Measurements from ENCODE around the gene ZNF398. TPM values are rescaled to one million over a fixed set of nuclear protein-coding genes. Genes with fewer than 3 reads are reported as not detected.

ZNF398 gene
- total and polyA plus RNA-seq, 10 of the 15 experiments (the other 5 are each of a cell fraction or from before 2014, with no cell fraction given), result 2.3 to 15.3 (median 10.0) TPM

DNA sequence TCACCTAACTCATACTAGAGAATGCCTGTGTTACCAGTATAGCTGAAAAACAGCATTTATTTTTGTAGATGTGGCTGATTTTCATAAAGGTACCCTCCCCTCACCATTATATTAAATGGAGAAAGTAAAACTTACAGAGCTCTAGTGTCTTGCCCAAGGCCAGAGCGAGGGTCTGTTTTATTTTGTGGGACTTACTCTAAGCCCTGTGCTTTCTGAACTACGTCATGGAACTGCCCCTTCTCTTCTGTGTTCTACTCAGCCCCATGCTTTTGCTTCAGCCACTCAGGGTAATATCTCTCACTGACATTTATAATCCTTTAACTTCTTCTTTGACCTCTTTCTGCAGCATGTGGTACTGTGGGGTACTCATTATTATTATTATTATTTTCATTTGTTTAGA lies 46.4 kb upstream of the ZNF398 start:
- WGBS (ENCODE audit: insufficient coverage, insufficient replicate concordance, low lambda C conversion rate, missing lambda C conversion rate), result 23% methylated on average over 2 of the region's 2 CpGs
- Histone ChIP-seq H3K9ac (ENCODE audit: control insufficient read depth, insufficient read depth, low read length) (no peak overlapping the region), H3K79me2 (ENCODE audit: control insufficient read depth, insufficient read depth, low read length) (no peaks in the 10 kb centered on the region), H3K27me3 (replicated peaks in 1 of 2; ENCODE audit: control insufficient read depth in 2 of 2, insufficient read depth in 2 of 2, low read length in 1 of 2) (no peaks in the 10 kb centered on the region), H3K9me3 (replicated peaks; ENCODE audit: control insufficient read depth, insufficient read depth, low read length) (no peaks in the 10 kb centered on the region), H2AFZ (ENCODE audit: control insufficient read depth, low read depth, low read length) (no peak overlapping the region), H3K4me1 (ENCODE audit: control insufficient read depth, insufficient read depth, low read length) (no peaks in the 10 kb centered on the region), H4K20me1 (ENCODE audit: control insufficient read depth, insufficient read depth) (no peaks in the 10 kb centered on the region), H3K4me2 (ENCODE audit: control insufficient read depth, insufficient read depth) (no peak overlapping the region), H3K4me3 (no peak overlapping the region), H3K27ac (ENCODE audit: control insufficient read depth, insufficient read depth) (no peak overlapping the region), H3K36me3 (ENCODE audit: control insufficient read depth in 2 of 2, insufficient read depth in 2 of 2, low read length in 1 of 2) (no peaks in the 10 kb centered on the region)
- intact Hi-C loops (cut with micrococcal nuclease; ENCODE audit: unreplicated experiment), result no loop called here
- FAIRE-seq (no peak), ATAC-seq (no peak), DNase-seq (ENCODE audit: low read depth, low spot score) (no peak)
- in situ Hi-C loops (cut with MboI), result no loop called here
- SMC1A ChIA-PET (ENCODE audit: uncharacterized antibody, unreplicated experiment), result interaction anchor here (1.3 kb wide), 1 partner anchor 138 kb away, joined by 4 read pairs; no protein-coding TSS in a partner anchor
- CTCF ChIA-PET, result interaction anchor here (1.3 kb wide), 1 partner anchor 35 kb away, joined by 3 read pairs; no protein-coding TSS in a partner anchor
- POLR2A ChIA-PET, result no interaction called here
- RAD21 ChIA-PET (ENCODE audit: unreplicated experiment), result interaction anchor here (0.6 kb wide), 1 partner anchor 27 kb away, joined by 3 read pairs; no protein-coding TSS in a partner anchor
- BruUV-seq (replicated peaks), result no TSS peak
- TF ChIP-seq NBN (IDR thresholded peaks at IDR 0.05), result no peak
- TF ChIP-seq, protein P1, sequence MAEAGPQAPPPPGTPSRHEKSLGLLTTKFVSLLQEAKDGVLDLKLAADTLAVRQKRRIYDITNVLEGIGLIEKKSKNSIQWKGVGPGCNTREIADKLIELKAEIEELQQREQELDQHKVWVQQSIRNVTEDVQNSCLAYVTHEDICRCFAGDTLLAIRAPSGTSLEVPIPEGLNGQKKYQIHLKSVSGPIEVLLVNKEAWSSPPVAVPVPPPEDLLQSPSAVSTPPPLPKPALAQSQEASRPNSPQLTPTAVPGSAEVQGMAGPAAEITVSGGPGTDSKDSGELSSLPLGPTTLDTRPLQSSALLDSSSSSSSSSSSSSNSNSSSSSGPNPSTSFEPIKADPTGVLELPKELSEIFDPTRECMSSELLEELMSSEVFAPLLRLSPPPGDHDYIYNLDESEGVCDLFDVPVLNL (IDR thresholded peaks at IDR 0.05; ENCODE audit: low read depth, low read length), result no peak
- no peak for TF ChIP-seq CREB1 (IDR thresholded peaks at IDR 0.05; ENCODE audit: low read depth)
- TF ChIP-seq POLR2A (IDR thresholded peaks at IDR 0.05; ENCODE audit: low read depth, low read length), result no peak
- no peak for TF ChIP-seq STAT1 (conservative IDR thresholded peaks at IDR 0.05)
- TF ChIP-seq SMARCA5 (IDR thresholded peaks at IDR 0.05), result no peak
- TF ChIP-seq NR2F1 (conservative IDR thresholded peaks at IDR 0.05), result no peak
- TF ChIP-seq ZZZ3 (IDR thresholded peaks at IDR 0.05; ENCODE audit: control insufficient read depth, insufficient read length, low read depth), result no peak
- TF ChIP-seq NRF1 (conservative IDR thresholded peaks at IDR 0.05; ENCODE audit: low read depth, low read length), result no peak
- no peak for TF ChIP-seq CHD2 (IDR thresholded peaks at IDR 0.05; ENCODE audit: borderline replicate concordance, low read depth, low read length)
- TF ChIP-seq SMC3 (IDR thresholded peaks at IDR 0.05; ENCODE audit: borderline replicate concordance, low read length), result no peak
